Measurements from ENCODE around the gene TECTB. TPM values are rescaled to one million over a fixed set of nuclear protein-coding genes. Genes with fewer than 3 reads are reported as not detected.

TECTB gene
- total RNA-seq, 1 experiment from 2014 or later, result not detected

DNA sequence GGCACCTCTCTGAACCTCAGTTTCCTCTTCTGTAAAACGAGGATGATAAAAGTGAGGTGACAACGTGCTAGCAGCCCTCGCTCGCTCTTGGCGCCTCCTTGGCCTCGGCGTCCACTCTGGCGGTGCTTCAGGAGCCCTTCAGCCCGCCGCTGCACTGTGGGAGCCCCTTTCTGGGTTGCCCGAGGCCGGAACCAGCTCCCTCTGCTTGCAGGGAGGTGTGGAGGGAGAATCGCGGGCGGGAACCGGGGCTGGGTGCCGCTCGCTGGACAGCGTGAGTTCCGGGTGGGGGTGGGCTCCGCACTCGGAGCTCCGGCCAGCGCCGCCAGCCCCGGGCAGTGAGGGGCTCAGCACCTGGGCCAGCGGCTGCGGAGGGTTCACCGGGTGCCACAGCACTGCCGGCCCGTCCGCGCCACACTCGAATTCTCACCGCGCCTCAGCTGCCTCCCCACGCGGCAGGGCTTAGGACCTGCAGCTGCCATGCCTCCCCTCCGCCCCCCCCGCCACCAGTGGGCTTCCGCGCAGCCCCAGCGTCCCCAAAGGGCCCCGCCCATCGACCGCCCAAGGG lies 66.4 kb downstream of the TECTB start (continued):
- TF ChIP-seq, protein P1, sequence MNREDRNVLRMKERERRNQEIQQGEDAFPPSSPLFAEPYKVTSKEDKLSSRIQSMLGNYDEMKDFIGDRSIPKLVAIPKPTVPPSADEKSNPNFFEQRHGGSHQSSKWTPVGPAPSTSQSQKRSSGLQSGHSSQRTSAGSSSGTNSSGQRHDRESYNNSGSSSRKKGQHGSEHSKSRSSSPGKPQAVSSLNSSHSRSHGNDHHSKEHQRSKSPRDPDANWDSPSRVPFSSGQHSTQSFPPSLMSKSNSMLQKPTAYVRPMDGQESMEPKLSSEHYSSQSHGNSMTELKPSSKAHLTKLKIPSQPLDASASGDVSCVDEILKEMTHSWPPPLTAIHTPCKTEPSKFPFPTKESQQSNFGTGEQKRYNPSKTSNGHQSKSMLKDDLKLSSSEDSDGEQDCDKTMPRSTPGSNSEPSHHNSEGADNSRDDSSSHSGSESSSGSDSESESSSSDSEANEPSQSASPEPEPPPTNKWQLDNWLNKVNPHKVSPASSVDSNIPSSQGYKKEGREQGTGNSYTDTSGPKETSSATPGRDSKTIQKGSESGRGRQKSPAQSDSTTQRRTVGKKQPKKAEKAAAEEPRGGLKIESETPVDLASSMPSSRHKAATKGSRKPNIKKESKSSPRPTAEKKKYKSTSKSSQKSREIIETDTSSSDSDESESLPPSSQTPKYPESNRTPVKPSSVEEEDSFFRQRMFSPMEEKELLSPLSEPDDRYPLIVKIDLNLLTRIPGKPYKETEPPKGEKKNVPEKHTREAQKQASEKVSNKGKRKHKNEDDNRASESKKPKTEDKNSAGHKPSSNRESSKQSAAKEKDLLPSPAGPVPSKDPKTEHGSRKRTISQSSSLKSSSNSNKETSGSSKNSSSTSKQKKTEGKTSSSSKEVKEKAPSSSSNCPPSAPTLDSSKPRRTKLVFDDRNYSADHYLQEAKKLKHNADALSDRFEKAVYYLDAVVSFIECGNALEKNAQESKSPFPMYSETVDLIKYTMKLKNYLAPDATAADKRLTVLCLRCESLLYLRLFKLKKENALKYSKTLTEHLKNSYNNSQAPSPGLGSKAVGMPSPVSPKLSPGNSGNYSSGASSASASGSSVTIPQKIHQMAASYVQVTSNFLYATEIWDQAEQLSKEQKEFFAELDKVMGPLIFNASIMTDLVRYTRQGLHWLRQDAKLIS (CRISPR knock-in tag; IDR thresholded peaks at IDR 0.05; ENCODE audit: borderline replicate concordance), result no peak
- TF ChIP-seq CREB1 (CRISPR knock-in tag; IDR thresholded peaks at IDR 0.05) (no peak), NR2C2 (CRISPR knock-in tag; IDR thresholded peaks at IDR 0.05) (no peak), ZNF263 (CRISPR knock-in tag; IDR thresholded peaks at IDR 0.05; ENCODE audit: low read depth) (no peak), FOXJ3 (CRISPR knock-in tag; IDR thresholded peaks at IDR 0.05; ENCODE audit: borderline replicate concordance) (no peak), TEAD1 (CRISPR knock-in tag; IDR thresholded peaks at IDR 0.05) (no peak)
- TF ChIP-seq, protein P2, sequence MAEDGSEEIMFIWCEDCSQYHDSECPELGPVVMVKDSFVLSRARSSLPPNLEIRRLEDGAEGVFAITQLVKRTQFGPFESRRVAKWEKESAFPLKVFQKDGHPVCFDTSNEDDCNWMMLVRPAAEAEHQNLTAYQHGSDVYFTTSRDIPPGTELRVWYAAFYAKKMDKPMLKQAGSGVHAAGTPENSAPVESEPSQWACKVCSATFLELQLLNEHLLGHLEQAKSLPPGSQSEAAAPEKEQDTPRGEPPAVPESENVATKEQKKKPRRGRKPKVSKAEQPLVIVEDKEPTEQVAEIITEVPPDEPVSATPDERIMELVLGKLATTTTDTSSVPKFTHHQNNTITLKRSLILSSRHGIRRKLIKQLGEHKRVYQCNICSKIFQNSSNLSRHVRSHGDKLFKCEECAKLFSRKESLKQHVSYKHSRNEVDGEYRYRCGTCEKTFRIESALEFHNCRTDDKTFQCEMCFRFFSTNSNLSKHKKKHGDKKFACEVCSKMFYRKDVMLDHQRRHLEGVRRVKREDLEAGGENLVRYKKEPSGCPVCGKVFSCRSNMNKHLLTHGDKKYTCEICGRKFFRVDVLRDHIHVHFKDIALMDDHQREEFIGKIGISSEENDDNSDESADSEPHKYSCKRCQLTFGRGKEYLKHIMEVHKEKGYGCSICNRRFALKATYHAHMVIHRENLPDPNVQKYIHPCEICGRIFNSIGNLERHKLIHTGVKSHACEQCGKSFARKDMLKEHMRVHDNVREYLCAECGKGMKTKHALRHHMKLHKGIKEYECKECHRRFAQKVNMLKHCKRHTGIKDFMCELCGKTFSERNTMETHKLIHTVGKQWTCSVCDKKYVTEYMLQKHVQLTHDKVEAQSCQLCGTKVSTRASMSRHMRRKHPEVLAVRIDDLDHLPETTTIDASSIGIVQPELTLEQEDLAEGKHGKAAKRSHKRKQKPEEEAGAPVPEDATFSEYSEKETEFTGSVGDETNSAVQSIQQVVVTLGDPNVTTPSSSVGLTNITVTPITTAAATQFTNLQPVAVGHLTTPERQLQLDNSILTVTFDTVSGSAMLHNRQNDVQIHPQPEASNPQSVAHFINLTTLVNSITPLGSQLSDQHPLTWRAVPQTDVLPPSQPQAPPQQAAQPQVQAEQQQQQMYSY (CRISPR knock-in tag; IDR thresholded peaks at IDR 0.05), result no peak
- TF ChIP-seq, protein P3, sequence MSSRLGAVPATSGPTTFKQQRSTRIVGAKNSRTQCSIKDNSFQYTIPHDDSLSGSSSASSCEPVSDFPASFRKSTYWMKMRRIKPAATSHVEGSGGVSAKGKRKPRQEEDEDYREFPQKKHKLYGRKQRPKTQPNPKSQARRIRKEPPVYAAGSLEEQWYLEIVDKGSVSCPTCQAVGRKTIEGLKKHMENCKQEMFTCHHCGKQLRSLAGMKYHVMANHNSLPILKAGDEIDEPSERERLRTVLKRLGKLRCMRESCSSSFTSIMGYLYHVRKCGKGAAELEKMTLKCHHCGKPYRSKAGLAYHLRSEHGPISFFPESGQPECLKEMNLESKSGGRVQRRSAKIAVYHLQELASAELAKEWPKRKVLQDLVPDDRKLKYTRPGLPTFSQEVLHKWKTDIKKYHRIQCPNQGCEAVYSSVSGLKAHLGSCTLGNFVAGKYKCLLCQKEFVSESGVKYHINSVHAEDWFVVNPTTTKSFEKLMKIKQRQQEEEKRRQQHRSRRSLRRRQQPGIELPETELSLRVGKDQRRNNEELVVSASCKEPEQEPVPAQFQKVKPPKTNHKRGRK (CRISPR knock-in tag; IDR thresholded peaks at IDR 0.05; ENCODE audit: borderline replicate concordance), result no peak
- TF ChIP-seq, protein P4, sequence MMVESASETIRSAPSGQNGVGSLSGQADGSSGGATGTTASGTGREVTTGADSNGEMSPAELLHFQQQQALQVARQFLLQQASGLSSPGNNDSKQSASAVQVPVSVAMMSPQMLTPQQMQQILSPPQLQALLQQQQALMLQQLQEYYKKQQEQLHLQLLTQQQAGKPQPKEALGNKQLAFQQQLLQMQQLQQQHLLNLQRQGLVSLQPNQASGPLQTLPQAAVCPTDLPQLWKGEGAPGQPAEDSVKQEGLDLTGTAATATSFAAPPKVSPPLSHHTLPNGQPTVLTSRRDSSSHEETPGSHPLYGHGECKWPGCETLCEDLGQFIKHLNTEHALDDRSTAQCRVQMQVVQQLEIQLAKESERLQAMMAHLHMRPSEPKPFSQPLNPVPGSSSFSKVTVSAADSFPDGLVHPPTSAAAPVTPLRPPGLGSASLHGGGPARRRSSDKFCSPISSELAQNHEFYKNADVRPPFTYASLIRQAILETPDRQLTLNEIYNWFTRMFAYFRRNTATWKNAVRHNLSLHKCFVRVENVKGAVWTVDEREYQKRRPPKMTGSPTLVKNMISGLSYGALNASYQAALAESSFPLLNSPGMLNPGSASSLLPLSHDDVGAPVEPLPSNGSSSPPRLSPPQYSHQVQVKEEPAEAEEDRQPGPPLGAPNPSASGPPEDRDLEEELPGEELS (CRISPR knock-in tag; IDR thresholded peaks at IDR 0.05), result no peak
- TF ChIP-seq, protein P5, sequence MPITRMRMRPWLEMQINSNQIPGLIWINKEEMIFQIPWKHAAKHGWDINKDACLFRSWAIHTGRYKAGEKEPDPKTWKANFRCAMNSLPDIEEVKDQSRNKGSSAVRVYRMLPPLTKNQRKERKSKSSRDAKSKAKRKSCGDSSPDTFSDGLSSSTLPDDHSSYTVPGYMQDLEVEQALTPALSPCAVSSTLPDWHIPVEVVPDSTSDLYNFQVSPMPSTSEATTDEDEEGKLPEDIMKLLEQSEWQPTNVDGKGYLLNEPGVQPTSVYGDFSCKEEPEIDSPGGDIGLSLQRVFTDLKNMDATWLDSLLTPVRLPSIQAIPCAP (CRISPR knock-in tag; IDR thresholded peaks at IDR 0.05), result no peak
- TF ChIP-seq, protein P6, sequence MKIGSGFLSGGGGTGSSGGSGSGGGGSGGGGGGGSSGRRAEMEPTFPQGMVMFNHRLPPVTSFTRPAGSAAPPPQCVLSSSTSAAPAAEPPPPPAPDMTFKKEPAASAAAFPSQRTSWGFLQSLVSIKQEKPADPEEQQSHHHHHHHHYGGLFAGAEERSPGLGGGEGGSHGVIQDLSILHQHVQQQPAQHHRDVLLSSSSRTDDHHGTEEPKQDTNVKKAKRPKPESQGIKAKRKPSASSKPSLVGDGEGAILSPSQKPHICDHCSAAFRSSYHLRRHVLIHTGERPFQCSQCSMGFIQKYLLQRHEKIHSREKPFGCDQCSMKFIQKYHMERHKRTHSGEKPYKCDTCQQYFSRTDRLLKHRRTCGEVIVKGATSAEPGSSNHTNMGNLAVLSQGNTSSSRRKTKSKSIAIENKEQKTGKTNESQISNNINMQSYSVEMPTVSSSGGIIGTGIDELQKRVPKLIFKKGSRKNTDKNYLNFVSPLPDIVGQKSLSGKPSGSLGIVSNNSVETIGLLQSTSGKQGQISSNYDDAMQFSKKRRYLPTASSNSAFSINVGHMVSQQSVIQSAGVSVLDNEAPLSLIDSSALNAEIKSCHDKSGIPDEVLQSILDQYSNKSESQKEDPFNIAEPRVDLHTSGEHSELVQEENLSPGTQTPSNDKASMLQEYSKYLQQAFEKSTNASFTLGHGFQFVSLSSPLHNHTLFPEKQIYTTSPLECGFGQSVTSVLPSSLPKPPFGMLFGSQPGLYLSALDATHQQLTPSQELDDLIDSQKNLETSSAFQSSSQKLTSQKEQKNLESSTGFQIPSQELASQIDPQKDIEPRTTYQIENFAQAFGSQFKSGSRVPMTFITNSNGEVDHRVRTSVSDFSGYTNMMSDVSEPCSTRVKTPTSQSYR (CRISPR knock-in tag; IDR thresholded peaks at IDR 0.05), result no peak
